Measurements from ENCODE around the gene OGFOD1.
"Not testable (repeated sequence)": the region's sequence is repeated elsewhere in the genome, so short reads cannot be mapped to it uniquely, and the experiment has no call there.

The OGFOD1 gene

DNA sequence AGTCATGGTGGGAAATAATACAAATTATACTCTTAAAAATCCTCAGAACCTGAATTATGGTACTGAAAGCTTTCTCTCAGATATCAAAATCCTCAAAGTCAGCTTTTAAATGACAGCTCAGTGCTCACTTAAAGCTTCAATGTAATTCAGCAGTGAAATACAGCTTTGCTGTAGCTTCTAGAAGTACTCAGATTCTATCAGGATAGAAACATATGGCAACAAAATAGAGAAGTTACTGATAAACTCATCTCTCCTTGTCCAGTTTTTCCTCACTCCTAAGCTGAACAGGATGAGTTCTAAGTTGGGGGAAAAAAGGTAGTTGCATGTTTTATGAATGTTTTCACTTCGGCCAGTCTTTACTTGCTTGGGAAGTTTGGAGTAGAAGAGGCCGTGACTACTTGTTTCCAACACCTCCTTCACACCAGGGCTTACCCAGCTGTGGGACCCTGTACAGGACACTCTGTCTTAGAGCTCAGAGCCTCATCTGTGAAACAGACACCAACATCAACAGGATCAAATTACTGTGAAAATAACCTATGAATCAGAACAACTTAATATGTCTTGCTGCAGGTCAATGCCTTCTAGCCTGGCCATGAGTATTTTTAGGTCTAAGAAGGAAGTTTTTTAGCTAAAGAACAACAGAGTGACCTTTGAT lies 30.2 kb downstream of the OGFOD1 start:
- TF ChIP-seq, protein P1, sequence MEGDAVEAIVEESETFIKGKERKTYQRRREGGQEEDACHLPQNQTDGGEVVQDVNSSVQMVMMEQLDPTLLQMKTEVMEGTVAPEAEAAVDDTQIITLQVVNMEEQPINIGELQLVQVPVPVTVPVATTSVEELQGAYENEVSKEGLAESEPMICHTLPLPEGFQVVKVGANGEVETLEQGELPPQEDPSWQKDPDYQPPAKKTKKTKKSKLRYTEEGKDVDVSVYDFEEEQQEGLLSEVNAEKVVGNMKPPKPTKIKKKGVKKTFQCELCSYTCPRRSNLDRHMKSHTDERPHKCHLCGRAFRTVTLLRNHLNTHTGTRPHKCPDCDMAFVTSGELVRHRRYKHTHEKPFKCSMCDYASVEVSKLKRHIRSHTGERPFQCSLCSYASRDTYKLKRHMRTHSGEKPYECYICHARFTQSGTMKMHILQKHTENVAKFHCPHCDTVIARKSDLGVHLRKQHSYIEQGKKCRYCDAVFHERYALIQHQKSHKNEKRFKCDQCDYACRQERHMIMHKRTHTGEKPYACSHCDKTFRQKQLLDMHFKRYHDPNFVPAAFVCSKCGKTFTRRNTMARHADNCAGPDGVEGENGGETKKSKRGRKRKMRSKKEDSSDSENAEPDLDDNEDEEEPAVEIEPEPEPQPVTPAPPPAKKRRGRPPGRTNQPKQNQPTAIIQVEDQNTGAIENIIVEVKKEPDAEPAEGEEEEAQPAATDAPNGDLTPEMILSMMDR (conservative IDR thresholded peaks at IDR 0.05; ENCODE audit: low read depth) = no peak
- ChIA-PET CTCF (interaction anchor here (0.7 kb wide), 1 partner anchor 197 kb away, joined by 3 read pairs; no protein-coding TSS in a partner anchor), POLR2A (ENCODE audit: low non-redundant PET) (no interaction called here)
- no peak for DNase-seq (ENCODE audit: low spot score)
- H3K27ac ChIP-seq = no peak overlapping the region

DNA sequence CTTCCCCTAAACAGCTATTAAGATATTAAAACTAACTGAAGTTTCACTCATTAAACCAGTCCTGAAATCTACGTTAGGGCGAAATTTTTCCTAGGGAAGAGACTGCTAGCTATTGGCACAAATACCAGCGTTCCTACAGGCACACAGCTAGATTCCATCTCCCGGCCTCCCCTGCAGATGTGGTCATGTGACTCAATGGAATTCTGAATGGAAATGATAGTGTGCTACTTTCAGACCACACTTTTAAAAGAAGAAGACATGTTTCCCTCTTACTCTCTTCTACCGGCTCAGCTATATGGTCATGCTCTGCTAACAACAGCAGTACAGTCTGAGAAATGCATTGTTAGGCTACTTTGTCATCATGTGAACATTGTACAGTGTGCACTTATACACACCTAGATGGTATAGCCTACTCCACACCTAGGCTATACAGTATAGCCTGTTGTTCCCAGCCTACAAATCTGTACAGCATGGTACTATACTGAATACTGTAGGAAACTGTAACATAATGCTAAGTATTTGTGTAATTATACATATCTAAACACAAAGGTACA lies 31.4 kb downstream of the OGFOD1 start:
- ChIA-PET POLR2A (ENCODE audit: low non-redundant PET) (no interaction called here), CTCF (no interaction called here)
- no peak overlapping the region for H3K27ac ChIP-seq
- TF ChIP-seq, protein P1 (conservative IDR thresholded peaks at IDR 0.05; ENCODE audit: low read depth) = no peak
- DNase-seq (ENCODE audit: low spot score) = no peak

DNA sequence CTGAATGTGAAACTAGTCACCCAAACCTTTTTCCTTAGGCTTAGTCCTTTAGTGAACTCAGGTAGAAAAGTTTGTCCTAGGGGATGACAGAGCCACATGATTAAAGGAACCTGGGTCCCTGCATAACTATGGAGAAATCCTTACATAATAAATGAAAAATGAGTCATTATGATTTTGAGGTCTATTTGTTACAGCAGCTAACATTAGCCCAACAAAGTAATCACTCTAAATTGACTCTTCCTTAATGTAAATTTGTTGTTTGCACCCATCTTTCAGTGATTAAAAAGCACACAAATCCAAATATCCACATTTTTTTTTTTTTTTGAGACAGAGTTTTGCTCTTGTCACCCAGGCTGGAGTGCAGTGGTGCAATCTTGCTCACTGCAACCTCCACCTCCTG lies 32.0 kb downstream of the OGFOD1 start:
- POLR2A ChIA-PET (ENCODE audit: low non-redundant PET) = no interaction called here
- no peak overlapping the region for H3K27ac ChIP-seq
- TF ChIP-seq, protein P1 (conservative IDR thresholded peaks at IDR 0.05; ENCODE audit: low read depth) = no peak
- CTCF ChIA-PET = no interaction called here
- no peak for DNase-seq (ENCODE audit: low spot score)

DNA sequence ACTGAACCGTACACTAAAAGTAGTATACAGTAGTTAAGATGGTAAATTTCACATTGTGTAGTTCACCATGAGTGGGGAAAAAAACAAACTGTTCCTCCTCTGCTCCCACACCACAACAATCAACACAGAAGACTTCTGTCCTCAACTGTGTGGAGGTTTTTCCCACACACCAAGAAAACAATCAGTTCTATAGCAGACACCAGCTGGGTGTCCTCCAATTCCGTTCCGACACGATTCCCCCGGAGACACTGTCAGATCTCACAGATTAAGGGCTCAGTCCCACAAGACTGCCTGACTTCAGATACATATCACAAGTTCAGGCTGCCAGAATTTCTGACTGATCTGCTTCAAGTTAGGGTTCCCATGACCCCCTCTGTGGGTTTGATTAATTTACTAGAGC lies 36.7 kb downstream of the OGFOD1 start:
- H3K27ac ChIP-seq = no peak overlapping the region
- POLR2A ChIA-PET (ENCODE audit: low non-redundant PET) = no interaction called here
- CTCF ChIA-PET = interaction anchor here (0.6 to 1.1 kb wide), 2 partner anchors 81 to 113 kb away, joined by 3 to 4 read pairs; no protein-coding TSS in a partner anchor
- DNase-seq (ENCODE audit: low spot score) = no peak
- TF ChIP-seq, protein P1 (conservative IDR thresholded peaks at IDR 0.05; ENCODE audit: low read depth) = no peak

- POLR2A ChIA-PET (ENCODE audit: low non-redundant PET); H3K27ac ChIP-seq; DNase-seq (ENCODE audit: low spot score): not testable (repeated sequence)
- CTCF ChIA-PET = interaction anchor here (1.1 kb wide), 1 partner anchor 112 kb away, joined by 4 read pairs; no protein-coding TSS in a partner anchor
These were observed 37.5 kb downstream of the OGFOD1 start for GRCh38 chr16:56488868-56489267.

GRCh38 chr16:56491657-56492261 lies 40.4 kb downstream of the OGFOD1 start:
- POLR2A ChIA-PET (ENCODE audit: low non-redundant PET) = no interaction called here

More at GRCh38 chr16:56491657-56492261, 40.4 kb downstream of the OGFOD1 start:
- TF ChIP-seq, protein P1 (conservative IDR thresholded peaks at IDR 0.05; ENCODE audit: low read depth) = no peak
- no peak for DNase-seq (ENCODE audit: low spot score)
- CTCF ChIA-PET = interaction anchor here (0.6 kb wide), 1 partner anchor 20 kb away, joined by 6 read pairs; no protein-coding TSS in a partner anchor
- H3K27ac ChIP-seq = no peak overlapping the region

Data from RWPE1 (cell line).